ENCODE measurements around the gene MAT2A.
"Not testable (repeated sequence)": the region's sequence is repeated elsewhere in the genome, so short reads cannot be mapped to it uniquely, and the experiment has no call there.

The MAT2A gene

DNA sequence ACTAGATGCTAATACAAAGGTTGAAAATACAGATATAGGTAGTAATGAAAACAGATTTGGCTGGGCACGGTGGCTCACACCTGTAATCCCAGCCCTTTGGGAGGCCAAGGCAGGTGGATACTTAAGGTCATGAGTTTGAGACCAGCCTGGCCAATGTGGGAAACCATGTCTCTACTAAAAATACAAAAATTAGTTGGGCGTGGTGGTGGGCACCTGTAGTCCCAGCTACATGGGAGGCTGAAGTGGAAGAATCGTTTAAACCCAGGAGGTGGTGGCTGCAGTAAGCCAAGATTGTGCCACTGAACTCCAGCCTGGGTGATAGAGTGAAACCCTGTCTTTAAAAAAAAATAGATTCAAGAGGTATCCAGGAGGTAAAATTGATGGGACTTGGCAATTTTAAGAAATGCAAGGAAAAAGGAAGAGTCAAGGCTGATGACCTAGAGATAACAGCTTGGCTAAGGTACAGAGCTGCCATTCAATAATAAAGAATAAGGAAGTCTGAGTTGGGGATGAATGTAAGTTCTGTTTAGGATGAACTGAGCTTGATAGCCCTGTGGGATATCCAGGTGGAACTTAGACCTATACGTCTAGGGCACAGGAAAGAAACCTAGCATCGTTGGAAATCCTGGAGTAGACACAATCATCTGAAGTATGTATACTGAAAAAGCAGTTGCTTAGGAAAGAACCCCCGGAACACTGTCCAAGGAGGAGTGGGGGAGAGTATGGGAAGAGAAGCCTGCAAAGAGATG lies 9.1 kb downstream of the MAT2A start:
- DNase-seq: no peak

DNA sequence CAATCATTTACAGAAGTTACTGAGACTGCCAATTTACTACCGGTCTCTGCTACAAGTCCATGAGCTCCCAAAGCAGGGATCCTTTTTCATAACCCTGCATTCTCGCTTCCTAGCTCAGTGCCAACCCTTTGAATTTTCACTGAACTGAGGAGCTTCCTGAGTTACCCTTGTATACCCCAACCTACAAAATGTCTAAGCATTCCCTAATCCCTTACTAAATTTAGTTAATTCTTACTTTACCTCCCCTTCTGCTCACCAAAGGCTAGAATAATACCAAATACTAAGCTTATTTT lies 9.6 kb downstream of the MAT2A start:
- DNase-seq: no peak

DNA sequence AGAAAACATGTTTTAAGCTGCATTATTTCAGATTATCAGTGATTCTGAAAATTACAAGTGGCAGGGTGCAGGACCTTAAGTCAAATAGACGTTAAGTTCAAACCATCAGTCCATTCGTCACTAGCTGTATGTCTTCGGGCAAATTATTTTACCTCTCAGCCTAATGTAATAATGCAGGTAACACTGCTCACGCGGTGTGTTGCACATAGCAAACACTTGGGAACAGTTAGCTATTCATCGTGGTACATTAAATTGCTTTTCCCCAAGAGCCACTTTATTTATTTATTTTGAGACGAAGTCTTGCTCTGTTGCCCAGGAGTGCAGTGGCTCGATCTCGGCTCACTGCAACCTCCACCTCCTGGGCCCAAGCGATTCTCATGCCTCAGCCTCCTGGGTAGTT lies 10.1 kb downstream of the MAT2A start:
- DNase-seq: no peak

DNA sequence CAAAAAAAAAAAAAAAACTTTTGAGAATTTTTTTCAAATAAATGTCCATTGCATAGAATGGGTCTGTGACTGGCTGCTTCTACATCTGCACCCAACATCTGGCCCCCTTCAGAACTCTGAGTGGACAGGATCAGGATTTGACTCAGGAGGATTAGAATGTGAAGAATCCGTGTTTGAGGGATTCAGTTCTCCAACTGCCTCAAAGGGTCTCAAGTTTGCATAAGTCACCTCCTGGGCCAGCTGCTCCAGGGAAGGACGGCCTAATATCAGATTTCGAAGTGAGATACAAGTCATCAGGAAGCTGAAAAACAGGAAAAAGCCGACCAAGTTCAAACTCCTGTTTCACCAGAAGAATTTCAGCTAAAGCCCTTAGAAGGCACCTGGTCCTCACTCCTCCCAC lies 10.9 kb downstream of the MAT2A start:
- DNase-seq: peak; percentile 89

DNA sequence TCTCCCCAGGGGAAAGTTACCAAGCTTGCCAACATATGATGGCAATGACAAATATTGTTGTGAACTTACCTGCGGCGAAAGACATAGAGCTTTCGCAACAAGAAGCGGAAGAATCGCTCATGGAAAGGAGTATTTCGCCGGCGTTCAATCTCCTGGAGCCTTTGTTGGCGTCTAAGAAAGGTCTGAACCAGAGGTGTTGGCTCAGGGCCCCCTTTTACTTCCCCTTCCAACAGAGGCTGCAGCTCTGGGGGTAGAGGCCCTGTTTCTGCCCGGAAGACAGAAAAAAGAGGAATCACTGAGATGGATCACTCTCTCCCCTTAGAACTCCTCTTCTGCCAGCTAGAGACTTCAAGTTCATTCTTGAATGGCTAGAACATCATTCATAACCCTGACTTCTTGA lies 11.5 kb downstream of the MAT2A start:
- DNase-seq: no peak

DNA sequence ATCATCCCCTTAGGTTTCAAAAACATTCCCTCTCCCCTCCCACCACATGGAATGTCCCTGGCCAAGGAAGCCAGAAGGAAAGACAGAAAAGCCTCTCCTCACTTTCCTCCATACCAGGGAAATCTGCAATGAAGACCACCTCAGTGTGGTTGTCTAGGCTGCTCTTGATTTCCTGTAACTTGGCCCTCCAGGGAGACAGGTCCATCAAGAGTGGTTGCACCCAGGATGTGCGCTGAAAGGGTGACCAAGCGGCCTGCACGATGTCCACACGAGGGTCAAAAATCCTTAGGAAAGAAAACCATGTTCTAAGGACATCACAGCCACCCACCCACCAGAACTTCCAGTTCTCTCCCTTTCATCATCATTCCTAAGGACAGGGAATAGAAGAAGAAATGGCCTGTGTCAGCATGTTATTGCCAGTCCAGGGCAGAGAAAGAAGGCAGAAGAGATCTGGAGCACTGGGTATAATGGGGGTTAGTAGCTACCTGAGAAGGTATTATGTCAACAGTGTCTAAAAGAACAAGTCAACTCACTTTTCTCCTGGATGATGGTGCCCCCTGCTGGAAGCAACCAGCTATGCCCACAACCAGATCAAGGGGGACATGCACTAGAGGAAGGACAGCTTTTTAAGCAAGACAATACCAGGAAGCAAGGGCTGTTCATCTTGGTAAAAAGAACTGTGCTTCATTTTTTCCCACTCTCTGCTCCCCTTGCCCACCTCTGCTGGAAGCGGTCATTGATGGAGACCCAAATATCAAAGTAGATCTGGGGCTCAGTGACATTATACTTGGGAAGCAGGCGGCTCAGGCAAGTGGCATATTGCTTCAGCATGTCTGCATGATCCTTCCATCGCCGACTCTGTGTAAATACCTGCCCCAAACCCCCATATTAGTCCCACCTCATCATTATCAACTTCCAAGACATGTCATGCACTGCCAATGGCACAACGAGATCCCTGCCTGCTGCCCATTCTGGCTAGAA lies 13.0 kb downstream of the MAT2A start:
- peak; percentile 60 for DNase-seq

DNA sequence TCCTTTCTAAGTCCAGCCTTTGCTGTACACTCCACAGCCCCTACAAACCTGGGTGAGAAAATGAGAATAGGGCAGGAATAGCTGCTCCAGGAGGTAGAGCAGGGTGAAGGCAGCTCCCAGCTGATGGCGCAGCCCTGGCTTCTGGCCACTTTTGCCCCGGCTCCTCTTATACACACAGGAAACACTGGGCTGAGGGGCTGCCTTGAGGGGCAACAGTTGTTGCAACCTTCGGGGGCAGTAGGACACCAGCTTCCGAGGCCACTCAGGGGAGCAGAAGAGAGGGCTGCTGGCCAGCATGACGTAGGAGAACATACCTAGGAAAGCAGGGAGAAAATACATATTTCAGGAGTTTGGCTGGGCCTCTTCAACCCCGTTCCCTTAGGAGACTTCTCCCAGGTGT lies 14.2 kb downstream of the MAT2A start:
- no peak for DNase-seq

DNA sequence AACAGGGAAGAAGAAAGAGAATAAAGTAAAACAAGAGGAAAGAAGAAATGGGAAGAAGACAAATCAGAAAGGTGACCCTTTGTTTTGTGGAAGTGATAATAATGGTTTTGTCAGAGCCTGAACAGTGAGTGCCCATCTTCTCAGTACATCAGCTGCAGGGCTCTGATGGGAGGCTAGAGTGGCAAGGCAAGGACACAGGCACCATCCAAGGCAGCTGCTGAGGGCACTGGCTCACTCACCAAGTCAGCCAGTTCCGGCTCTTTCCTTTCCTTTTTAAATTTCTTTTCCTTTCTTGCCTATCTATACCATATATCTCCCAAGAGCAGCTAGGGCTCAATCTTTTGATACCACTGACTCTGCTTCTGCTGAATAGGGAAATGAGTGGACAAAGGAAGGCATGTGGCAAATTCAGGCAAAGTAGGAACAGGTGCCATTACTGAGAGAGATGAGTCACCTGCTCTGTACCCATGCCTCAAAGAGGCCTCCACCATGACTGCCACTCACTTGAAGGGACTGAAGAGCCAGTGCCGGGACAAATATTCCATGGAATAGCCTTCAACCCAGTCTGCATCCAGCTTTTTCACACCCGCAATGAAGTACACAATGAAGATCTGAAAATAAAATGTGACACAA lies 16.1 kb downstream of the MAT2A start:
- DNase-seq: no peak

DNA sequence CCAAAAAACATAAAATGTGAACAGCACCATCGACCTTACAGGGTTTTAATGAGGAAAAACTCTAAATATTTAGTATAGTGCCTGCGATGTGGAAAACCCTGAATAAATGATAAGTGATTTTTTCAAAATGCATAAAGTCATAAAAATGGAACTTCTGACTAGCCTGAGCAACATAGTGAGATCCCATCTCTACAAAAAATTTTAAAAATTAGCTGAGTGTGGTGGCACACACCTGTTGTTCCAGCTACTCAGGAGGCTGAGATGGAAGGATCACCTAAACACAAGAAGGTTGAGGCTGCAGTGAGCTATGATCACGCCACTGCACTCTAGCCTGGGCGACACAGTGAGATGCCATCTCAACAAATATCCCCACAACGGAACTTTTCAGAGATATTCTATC lies 18.2 kb downstream of the MAT2A start:
- DNase-seq: no peak

DNA sequence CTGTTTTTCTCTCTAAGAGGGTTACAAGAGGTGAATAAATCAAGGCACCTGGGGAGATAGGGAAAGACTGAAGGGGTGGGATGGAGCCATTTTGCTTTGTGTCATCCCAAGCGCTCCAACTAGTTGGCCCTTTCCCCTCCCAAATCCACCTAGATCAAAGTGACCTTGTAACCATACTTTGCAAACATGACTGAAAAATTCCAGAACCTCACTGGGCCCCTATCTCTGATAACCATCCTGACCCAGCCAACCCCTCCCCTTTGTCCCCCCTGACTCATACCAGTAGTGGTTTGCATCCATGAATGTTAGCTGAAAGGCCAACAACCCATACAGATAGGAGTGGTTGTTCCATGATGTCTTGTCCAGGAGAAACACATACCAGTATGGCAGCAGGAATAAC lies 19.2 kb downstream of the MAT2A start:
- no peak for DNase-seq

DNA sequence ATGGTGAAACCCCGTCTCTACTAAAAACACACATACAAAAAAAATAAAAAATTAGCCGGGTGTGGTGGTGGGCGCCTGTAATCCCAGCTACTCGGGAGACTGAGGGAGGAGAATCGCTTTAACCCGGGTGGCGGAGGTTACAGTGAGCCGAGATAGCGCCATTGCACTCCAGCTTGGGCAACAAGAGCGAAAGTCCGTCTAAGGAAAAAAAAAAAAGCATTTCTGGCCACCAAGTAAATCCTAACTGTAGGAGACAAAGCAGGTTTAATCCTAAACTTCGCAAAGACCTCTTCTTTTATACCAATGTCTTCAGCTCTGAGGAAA lies 21.4 kb downstream of the MAT2A start:
- not testable (repeated sequence) for DNase-seq

DNA sequence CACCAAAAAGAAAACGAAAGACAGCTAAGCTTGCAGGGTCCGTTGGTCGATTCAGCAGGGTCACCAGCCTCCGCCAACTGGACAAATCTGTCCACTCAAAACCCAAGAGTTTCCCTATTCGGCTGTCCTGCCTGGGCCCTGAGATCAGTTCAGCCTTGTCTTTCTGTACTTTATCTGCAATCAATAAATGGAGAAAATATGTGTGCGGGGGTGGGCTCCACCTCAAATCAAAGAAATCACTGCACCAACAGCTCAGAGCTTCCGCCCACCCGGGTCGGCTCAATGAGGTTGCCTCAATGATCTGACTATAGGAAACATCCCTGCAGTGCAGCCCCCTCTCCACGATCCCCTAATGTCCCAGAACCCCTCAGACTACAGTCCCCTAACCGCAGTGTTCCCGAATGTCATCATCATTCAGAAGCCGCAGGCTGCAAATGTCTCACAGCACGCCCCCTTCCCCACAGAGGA lies 21.9 kb downstream of the MAT2A start:
- no peak for DNase-seq

DNA sequence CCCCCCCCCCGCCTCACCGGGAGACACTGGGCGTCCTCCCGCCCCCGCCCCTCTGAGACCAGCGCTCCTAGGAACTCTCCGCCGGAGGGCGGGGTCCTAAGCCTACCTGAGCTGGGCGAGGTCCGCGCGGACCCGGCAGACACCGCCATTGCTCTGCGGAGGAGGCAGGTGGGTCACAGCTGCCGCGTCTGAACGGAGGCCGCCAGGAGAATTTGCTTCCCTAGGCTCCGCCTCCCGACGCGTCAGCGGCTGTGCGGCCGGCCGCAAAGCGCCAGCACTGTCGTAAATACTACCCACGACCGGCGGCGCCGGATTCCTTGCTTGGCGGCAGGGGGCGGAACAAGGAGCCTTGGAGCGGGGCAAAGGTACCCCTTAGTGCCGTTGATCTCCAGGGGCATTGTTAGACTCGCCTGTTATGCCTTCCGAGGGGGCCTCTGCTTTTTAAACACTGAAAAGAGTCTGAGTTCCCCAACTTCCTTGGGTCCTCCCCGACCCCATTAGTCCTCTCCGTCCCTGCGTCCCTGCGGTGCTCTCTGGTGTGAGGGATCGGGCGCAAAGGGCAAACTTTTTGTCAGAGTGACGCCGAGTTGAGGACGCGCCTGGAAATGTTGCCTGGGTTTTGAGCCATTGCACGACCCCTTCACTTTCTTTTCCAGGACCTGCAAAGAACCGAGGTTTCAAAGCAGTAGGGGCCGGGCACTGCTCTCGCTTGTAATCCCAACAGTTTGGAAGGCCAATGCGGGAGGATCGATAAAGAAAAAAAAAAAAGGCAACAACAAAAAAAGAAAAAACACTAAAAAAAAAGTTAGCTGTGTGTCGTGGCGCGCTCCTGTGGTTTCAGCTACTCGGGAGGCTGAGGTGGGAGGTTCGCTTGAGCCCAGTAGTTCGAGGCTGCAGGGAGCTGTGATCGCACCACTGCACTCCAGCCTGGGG lies 22.6 kb downstream of the MAT2A start, which contains the start of gene GGCX:
TSS of gene GGCX (minus strand) at position 214 of the 933 bp plus-strand sequence. CDS start at position 149, 65 bp downstream.
- DNase-seq: peak; percentile 93

DNA sequence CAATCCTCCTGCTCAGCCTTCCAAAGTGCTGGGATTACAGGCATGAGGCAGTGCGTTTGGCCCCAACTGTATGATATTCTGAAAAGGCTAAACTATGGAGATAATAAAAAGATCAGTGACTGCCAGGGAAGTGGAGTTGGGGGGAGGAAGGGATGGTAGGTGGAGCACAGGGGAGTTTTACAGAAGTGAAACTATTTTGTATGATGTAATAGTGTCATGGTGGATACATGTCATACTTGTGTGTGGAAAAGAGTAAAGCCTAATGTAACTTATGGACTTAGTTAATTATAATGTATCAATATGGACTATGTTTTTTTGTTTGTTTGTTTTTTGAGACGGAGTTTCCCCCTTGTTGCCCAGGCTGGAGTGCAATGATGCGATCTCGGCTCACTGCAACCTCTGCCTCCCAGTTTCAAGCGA lies 25.2 kb downstream of the MAT2A start:
- no peak for DNase-seq

DNA sequence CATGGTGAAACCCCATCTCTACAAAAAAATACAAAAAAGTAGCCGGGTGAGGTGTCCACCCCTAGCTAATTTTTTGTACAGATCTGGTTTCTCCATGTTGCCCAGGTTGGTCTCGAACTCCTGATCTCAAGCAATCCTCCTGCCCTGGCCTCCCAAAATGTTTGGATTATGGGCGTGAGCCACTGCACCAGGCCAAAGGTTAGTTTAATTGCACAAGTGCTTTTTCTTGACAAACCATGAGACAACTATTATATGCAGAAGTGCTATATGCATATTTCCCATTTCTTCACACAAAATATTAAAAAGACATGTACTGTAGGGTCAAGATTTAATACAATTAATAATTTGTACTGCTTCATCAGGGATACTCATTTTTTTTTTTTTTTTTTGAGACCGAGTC lies 27.3 kb downstream of the MAT2A start:
- DNase-seq: no peak

DNA sequence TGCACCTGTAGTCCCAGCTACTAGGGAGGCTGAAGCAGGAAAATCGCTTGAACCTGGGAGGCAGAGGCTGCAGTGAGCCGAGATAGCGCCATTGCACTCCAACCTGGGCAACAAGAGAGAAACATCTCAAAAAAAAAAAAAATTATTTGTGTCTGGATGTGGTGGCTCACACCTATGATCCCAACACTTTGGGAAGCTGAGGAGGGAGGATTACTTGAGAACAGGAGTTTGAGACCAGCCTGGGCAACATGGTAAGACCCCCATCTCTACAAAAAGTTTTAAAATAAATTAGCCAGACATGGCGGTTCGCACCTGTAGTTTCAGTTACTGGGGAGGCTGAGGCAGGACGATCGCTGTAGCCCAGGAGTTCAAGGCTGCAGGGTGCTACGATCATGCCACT lies 36.8 kb downstream of the MAT2A start:
- DNase-seq: no peak

DNA sequence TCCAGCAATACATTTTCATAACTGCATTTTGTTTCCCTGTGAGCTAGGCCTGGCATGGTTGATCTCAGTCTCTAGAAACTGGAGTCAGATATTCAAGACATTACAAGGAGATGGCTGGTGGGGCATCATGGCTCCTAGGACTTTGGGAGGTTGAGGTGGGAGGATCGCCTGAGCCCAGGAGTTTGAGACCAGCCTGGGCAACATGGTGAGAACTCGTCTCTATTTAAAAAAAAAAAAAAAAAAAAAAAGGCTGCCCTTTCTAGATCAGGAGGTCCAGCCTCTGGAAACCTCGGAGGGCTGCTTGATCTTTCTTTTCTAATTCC lies 38.1 kb downstream of the MAT2A start:
- no peak for DNase-seq

DNA sequence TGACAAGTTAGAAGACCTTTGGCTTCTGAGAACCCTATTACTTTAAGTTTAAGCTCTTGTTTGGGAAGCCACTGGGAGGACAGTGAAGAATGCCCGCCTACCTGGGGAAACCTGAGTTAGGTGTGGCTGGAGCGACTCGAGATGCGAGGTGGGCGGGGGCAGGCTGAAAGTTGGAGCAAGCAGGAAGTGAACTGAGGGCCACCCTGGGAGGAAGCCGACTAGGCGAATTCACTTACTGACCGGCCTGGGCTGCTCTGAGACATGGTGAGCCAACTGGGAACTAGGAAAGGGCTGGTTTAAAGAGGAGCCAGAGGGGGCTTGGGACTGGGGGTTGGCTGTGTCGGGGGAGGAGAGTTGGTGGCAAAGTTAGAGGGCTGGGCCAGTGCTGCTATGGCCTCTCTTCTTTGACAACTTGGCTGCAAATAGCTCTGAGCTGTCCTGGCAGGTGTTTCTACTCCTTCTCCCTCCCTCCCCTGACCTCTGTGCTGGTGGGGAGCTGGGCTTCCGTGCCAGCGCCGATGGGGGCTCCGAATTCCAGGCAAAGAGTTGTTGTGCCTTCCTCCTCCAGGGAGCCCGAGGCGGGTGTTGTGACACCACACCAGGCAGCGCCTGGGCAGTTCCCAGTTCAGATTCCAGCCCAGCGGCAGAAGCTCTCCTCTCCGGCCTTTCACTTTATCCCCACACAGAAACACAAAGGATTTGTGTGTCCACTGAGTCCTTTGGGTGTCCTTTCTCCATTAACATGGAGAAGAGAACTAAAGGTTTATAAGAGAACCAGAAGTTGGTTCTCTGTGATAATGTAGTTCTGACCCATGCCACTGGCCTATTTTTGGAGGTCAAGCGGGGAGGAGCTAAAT lies 38.6 kb downstream of the MAT2A start, which contains the start of gene VAMP8:
TSS of gene VAMP8 (plus strand) at position 201 of the 857 bp plus-strand sequence. CDS start at position 262, 61 bp downstream.
- no peak for DNase-seq

DNA sequence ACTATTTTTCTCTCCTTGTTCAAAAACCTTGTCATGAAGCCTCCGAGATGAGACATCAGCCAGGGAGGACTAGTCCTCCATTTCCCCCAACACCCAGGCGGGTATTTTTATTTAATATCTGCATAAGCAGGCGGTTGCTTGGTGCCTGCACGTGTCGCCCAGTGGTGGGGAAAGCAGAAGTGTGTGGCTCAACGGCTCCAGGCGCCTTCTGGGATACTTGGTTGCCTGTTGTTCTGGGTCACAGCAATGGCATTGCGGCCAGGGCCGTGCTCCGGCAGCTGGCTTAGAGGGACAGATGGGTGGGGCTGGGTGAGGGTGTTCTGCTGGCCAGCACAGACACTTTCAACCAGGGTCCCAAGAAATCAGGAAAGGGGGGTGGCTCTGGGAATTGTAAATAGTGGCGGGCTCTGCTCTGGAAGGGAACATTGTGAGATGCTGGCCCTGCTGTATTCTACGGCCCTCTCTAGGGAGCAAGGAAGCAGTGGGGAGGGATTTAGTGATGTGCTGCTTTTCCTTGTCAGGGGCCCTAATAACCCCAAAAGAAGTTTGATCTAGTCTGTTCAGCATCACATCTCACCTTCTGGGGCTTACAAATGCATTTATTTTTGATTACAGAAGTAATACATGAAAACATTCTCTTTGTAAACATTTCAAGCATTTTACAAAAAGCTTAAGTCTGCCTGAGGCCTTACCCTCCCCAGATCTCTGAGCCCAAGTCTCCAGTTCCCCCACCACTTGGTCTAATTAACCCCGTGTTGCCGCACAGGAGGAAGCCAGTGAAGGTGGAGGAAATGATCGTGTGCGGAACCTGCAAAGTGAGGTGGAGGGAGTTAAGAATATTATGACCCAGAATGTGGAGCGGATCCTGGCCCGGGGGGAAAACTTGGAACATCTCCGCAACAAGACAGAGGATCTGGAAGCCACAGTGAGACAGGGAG lies 39.5 kb downstream of the MAT2A start:
- no peak for DNase-seq

Measured in fibroblast of skin of back (primary cell).